ENCODE data around the gene FAM131B. TPM values are rescaled to one million over a fixed set of nuclear protein-coding genes. Genes with fewer than 3 reads are reported as not detected.

The FAM131B gene
- total and polyA plus RNA-seq, 9 of the 15 experiments (the other 6 are each of a cell fraction or from before 2014, with no cell fraction given), result 0.03 to 0.04 TPM; not detected in 7

DNA sequence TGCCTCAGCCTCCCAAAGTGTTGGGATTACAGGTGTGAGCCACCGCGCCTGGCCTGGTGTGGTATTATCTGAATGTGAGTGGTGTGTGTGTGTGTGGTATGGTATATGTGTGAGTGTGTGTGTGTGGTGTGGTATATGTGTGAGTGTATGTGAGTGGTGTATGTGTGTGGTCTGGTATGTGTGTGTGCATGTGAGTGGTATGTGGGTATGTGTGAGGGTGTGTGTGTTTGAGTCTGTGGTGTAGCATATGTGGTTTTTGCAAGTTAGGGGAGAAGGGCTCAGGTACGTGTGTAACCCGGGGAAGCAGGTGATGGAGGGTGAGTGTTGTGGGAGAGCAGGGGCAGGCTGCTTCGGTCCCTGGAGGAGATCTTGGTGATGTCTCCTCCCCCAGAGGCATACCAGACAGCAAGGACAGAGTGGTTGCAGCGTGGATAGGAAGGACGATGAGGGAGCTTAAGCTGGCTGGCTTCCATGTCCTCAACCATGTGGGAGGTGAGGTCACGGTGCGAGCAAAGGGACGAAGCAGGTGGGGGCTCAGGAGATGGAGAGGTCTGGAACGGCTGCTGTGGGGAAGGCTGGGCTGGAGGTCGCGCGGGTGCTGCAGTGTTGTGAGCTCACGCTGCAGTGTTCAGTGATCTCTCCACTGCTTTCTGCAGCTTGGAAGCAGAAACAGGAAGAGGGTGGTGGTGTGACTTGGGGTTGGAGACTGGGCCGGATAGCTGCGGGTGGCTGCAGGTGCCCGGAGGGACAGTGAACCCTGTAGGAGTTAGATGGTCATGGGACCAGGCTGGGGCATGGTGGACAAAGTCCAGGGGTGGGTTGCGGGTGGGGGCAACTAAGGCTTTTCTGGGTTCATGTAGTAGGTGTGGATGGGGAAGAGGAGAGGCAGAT is 23.6 kb upstream of the FAM131B start (continued):
- TF ChIP-seq HIVEP1 (CRISPR knock-in tag; IDR thresholded peaks at IDR 0.05), result no peak
- TF ChIP-seq, protein P1, sequence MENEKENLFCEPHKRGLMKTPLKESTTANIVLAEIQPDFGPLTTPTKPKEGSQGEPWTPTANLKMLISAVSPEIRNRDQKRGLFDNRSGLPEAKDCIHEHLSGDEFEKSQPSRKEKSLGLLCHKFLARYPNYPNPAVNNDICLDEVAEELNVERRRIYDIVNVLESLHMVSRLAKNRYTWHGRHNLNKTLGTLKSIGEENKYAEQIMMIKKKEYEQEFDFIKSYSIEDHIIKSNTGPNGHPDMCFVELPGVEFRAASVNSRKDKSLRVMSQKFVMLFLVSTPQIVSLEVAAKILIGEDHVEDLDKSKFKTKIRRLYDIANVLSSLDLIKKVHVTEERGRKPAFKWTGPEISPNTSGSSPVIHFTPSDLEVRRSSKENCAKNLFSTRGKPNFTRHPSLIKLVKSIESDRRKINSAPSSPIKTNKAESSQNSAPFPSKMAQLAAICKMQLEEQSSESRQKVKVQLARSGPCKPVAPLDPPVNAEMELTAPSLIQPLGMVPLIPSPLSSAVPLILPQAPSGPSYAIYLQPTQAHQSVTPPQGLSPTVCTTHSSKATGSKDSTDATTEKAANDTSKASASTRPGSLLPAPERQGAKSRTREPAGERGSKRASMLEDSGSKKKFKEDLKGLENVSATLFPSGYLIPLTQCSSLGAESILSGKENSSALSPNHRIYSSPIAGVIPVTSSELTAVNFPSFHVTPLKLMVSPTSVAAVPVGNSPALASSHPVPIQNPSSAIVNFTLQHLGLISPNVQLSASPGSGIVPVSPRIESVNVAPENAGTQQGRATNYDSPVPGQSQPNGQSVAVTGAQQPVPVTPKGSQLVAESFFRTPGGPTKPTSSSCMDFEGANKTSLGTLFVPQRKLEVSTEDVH (IDR thresholded peaks at IDR 0.05; ENCODE audit: low read depth, partially characterized antibody), result peak; percentile 37
- TF ChIP-seq, protein P2, sequence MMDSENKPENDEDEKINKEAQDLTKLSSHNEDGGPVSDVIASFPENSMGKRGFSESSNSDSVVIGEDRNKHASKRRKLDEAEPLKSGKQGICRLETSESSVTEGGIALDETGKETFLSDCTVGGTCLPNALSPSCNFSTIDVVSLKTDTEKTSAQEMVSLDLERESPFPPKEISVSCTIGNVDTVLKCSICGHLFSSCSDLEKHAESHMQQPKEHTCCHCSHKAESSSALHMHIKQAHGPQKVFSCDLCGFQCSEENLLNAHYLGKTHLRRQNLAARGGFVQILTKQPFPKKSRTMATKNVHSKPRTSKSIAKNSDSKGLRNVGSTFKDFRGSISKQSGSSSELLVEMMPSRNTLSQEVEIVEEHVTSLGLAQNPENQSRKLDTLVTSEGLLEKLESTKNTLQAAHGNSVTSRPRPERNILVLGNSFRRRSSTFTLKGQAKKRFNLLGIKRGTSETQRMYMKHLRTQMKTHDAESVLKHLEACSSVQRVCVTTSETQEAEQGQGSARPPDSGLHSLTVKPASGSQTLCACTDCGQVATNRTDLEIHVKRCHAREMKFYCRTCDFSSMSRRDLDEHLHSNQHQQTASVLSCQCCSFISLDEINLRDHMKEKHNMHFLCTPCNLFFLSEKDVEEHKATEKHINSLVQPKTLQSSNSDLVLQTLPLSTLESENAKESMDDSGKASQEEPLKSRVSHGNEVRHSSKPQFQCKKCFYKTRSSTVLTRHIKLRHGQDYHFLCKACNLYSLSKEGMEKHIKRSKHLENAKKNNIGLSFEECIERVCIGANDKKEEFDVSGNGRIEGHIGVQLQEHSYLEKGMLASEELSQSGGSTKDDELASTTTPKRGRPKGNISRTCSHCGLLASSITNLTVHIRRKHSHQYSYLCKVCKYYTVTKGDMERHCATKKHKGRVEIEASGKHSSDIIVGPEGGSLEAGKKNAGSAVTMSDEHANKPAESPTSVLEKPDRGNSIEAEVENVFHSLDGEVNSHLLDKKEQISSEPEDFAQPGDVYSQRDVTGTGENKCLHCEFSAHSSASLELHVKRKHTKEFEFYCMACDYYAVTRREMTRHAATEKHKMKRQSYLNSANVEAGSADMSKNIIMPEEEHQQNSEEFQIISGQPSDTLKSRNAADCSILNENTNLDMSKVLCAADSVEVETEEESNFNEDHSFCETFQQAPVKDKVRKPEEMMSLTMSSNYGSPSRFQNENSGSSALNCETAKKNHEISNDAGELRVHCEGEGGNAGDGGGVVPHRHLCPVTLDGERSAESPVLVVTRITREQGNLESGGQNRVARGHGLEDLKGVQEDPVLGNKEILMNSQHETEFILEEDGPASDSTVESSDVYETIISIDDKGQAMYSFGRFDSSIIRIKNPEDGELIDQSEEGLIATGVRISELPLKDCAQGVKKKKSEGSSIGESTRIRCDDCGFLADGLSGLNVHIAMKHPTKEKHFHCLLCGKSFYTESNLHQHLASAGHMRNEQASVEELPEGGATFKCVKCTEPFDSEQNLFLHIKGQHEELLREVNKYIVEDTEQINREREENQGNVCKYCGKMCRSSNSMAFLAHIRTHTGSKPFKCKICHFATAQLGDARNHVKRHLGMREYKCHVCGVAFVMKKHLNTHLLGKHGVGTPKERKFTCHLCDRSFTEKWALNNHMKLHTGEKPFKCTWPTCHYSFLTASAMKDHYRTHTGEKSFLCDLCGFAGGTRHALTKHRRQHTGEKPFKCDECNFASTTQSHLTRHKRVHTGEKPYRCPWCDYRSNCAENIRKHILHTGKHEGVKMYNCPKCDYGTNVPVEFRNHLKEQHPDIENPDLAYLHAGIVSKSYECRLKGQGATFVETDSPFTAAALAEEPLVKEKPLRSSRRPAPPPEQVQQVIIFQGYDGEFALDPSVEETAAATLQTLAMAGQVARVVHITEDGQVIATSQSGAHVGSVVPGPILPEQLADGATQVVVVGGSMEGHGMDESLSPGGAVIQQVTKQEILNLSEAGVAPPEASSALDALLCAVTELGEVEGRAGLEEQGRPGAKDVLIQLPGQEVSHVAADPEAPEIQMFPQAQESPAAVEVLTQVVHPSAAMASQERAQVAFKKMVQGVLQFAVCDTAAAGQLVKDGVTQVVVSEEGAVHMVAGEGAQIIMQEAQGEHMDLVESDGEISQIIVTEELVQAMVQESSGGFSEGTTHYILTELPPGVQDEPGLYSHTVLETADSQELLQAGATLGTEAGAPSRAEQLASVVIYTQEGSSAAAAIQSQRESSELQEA (IDR thresholded peaks at IDR 0.05; ENCODE audit: low read depth), result 0 out of 2 replicates have a peak, but pooled peaks have one; percentile 18
- TF ChIP-seq SRSF3 (IDR thresholded peaks at IDR 0.05; ENCODE audit: insufficient read depth, low read length), result no peak
- TF ChIP-seq ZKSCAN3 (CRISPR knock-in tag; IDR thresholded peaks at IDR 0.05), result no peak
- peak; percentile 70 for TF ChIP-seq RBFOX2 (IDR thresholded peaks at IDR 0.05; ENCODE audit: low read depth, low read length)
- TF ChIP-seq, protein P3, sequence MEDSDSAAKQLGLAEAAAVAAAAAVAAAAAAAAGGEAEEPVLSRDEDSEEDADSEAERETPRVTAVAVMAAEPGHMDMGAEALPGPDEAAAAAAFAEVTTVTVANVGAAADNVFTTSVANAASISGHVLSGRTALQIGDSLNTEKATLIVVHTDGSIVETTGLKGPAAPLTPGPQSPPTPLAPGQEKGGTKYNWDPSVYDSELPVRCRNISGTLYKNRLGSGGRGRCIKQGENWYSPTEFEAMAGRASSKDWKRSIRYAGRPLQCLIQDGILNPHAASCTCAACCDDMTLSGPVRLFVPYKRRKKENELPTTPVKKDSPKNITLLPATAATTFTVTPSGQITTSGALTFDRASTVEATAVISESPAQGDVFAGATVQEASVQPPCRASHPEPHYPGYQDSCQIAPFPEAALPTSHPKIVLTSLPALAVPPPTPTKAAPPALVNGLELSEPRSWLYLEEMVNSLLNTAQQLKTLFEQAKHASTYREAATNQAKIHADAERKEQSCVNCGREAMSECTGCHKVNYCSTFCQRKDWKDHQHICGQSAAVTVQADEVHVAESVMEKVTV (CRISPR knock-in tag; IDR thresholded peaks at IDR 0.05), result no peak
- TF ChIP-seq TRIM24 (IDR thresholded peaks at IDR 0.05), result peak in 1 of 2 experiments; percentile 36; a peak in 1 of 4 replicates
- TF ChIP-seq, protein P4, sequence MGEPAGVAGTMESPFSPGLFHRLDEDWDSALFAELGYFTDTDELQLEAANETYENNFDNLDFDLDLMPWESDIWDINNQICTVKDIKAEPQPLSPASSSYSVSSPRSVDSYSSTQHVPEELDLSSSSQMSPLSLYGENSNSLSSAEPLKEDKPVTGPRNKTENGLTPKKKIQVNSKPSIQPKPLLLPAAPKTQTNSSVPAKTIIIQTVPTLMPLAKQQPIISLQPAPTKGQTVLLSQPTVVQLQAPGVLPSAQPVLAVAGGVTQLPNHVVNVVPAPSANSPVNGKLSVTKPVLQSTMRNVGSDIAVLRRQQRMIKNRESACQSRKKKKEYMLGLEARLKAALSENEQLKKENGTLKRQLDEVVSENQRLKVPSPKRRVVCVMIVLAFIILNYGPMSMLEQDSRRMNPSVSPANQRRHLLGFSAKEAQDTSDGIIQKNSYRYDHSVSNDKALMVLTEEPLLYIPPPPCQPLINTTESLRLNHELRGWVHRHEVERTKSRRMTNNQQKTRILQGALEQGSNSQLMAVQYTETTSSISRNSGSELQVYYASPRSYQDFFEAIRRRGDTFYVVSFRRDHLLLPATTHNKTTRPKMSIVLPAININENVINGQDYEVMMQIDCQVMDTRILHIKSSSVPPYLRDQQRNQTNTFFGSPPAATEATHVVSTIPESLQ (CRISPR knock-in tag; IDR thresholded peaks at IDR 0.05), result no peak
